Measurements from ENCODE around the gene PROCR. TPM values are rescaled to one million over a fixed set of nuclear protein-coding genes. Genes with fewer than 3 reads are reported as not detected.

PROCR gene
- total and polyA plus RNA-seq, 9 of the 15 experiments (the other 6 are each of a cell fraction or from before 2014, with no cell fraction given) = 1.6 to 7.1 (median 4.0) TPM

DNA sequence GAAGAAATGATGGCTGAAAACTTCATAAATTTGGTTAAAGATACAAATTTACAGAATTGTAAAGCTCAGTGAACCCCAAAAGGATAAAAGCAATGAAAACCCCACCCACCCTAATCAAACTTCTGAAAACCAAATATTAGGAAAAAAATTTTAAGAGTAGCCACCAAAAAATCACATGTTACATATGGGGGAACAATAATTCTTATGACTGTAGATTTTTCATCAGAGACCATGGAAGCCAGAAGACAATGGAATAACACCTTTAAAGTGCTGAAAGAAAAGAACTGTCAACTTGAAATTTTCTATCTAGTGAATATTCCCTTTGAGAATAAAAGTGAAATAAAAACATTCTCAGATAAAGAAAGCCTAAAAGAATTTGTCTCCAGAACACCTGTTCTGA is 24.4 kb downstream of the PROCR start (continued):
- no peak for TF ChIP-seq ETS2 (tag; IDR thresholded peaks at IDR 0.05; ENCODE audit: borderline replicate concordance, poor library complexity, severe bottlenecking)
- TF ChIP-seq, protein P1, sequence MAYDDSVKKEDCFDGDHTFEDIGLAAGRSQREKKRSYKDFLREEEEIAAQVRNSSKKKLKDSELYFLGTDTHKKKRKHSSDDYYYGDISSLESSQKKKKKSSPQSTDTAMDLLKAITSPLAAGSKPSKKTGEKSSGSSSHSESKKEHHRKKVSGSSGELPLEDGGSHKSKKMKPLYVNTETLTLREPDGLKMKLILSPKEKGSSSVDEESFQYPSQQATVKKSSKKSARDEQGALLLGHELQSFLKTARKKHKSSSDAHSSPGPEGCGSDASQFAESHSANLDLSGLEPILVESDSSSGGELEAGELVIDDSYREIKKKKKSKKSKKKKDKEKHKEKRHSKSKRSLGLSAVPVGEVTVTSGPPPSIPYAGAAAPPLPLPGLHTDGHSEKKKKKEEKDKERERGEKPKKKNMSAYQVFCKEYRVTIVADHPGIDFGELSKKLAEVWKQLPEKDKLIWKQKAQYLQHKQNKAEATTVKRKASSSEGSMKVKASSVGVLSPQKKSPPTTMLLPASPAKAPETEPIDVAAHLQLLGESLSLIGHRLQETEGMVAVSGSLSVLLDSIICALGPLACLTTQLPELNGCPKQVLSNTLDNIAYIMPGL (CRISPR knock-in tag; IDR thresholded peaks at IDR 0.05) = no peak
- TF ChIP-seq, protein P2, sequence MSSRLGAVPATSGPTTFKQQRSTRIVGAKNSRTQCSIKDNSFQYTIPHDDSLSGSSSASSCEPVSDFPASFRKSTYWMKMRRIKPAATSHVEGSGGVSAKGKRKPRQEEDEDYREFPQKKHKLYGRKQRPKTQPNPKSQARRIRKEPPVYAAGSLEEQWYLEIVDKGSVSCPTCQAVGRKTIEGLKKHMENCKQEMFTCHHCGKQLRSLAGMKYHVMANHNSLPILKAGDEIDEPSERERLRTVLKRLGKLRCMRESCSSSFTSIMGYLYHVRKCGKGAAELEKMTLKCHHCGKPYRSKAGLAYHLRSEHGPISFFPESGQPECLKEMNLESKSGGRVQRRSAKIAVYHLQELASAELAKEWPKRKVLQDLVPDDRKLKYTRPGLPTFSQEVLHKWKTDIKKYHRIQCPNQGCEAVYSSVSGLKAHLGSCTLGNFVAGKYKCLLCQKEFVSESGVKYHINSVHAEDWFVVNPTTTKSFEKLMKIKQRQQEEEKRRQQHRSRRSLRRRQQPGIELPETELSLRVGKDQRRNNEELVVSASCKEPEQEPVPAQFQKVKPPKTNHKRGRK (tag; IDR thresholded peaks at IDR 0.05) = 0 out of 2 replicates have a peak, but pooled peaks have one; percentile 5
- TF ChIP-seq, protein P3, sequence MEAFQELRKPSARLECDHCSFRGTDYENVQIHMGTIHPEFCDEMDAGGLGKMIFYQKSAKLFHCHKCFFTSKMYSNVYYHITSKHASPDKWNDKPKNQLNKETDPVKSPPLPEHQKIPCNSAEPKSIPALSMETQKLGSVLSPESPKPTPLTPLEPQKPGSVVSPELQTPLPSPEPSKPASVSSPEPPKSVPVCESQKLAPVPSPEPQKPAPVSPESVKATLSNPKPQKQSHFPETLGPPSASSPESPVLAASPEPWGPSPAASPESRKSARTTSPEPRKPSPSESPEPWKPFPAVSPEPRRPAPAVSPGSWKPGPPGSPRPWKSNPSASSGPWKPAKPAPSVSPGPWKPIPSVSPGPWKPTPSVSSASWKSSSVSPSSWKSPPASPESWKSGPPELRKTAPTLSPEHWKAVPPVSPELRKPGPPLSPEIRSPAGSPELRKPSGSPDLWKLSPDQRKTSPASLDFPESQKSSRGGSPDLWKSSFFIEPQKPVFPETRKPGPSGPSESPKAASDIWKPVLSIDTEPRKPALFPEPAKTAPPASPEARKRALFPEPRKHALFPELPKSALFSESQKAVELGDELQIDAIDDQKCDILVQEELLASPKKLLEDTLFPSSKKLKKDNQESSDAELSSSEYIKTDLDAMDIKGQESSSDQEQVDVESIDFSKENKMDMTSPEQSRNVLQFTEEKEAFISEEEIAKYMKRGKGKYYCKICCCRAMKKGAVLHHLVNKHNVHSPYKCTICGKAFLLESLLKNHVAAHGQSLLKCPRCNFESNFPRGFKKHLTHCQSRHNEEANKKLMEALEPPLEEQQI (IDR thresholded peaks at IDR 0.05) = no peak
- TF ChIP-seq CBX3 (IDR thresholded peaks at IDR 0.05; ENCODE audit: borderline replicate concordance in 1 of 2, low read length in 2 of 2) = peak in 1 of 2 experiments; percentile 99; a peak in 2 of 3 replicates
- no peak for TF ChIP-seq TAF9B (IDR thresholded peaks at IDR 0.05; ENCODE audit: partially characterized antibody)
- TF ChIP-seq HDAC6 (IDR thresholded peaks at IDR 0.05; ENCODE audit: low read depth, low read length) = no peak
- TF ChIP-seq RAD51 (IDR thresholded peaks at IDR 0.05; ENCODE audit: borderline replicate concordance, low read depth) = peak; percentile 41; the same call in 1 of the 2 replicates
- TF ChIP-seq PTRF (tag; IDR thresholded peaks at IDR 0.05) = no peak
- no peak for TF ChIP-seq TARDBP (IDR thresholded peaks at IDR 0.05)
- TF ChIP-seq, protein P4, sequence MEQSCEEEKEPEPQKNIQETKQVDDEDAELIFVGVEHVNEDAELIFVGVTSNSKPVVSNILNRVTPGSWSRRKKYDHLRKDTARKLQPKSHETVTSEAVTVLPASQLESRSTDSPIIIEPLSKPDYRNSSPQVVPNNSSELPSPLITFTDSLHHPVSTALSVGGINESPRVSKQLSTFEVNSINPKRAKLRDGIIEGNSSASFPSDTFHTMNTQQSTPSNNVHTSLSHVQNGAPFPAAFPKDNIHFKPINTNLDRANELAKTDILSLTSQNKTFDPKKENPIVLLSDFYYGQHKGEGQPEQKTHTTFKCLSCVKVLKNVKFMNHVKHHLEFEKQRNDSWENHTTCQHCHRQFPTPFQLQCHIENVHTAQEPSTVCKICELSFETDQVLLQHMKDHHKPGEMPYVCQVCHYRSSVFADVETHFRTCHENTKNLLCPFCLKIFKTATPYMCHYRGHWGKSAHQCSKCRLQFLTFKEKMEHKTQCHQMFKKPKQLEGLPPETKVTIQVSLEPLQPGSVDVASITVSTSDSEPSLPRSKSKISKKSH (CRISPR knock-in tag; IDR thresholded peaks at IDR 0.05) = peak; percentile 81; the same call in 1 of the 2 replicates
- TF ChIP-seq RFX7 (CRISPR knock-in tag; IDR thresholded peaks at IDR 0.05) = no peak
- TF ChIP-seq, protein P5, sequence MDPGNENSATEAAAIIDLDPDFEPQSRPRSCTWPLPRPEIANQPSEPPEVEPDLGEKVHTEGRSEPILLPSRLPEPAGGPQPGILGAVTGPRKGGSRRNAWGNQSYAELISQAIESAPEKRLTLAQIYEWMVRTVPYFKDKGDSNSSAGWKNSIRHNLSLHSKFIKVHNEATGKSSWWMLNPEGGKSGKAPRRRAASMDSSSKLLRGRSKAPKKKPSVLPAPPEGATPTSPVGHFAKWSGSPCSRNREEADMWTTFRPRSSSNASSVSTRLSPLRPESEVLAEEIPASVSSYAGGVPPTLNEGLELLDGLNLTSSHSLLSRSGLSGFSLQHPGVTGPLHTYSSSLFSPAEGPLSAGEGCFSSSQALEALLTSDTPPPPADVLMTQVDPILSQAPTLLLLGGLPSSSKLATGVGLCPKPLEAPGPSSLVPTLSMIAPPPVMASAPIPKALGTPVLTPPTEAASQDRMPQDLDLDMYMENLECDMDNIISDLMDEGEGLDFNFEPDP (CRISPR knock-in tag; IDR thresholded peaks at IDR 0.05) = no peak
- TF ChIP-seq, protein P6, sequence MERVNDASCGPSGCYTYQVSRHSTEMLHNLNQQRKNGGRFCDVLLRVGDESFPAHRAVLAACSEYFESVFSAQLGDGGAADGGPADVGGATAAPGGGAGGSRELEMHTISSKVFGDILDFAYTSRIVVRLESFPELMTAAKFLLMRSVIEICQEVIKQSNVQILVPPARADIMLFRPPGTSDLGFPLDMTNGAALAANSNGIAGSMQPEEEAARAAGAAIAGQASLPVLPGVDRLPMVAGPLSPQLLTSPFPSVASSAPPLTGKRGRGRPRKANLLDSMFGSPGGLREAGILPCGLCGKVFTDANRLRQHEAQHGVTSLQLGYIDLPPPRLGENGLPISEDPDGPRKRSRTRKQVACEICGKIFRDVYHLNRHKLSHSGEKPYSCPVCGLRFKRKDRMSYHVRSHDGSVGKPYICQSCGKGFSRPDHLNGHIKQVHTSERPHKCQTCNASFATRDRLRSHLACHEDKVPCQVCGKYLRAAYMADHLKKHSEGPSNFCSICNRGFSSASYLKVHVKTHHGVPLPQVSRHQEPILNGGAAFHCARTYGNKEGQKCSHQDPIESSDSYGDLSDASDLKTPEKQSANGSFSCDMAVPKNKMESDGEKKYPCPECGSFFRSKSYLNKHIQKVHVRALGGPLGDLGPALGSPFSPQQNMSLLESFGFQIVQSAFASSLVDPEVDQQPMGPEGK (CRISPR knock-in tag; IDR thresholded peaks at IDR 0.05; ENCODE audit: borderline replicate concordance) = no peak
- TF ChIP-seq PCBP1 (IDR thresholded peaks at IDR 0.05; ENCODE audit: low read depth, low read length, poor library complexity, severe bottlenecking) = no peak
- no peak for TF ChIP-seq GTF2A2 (tag; IDR thresholded peaks at IDR 0.05)
- no peak for TF ChIP-seq ETV5 (CRISPR knock-in tag; IDR thresholded peaks at IDR 0.05; ENCODE audit: low read depth)
